Measurements from ENCODE around the gene PLEKHG3.

PLEKHG3 gene

DNA sequence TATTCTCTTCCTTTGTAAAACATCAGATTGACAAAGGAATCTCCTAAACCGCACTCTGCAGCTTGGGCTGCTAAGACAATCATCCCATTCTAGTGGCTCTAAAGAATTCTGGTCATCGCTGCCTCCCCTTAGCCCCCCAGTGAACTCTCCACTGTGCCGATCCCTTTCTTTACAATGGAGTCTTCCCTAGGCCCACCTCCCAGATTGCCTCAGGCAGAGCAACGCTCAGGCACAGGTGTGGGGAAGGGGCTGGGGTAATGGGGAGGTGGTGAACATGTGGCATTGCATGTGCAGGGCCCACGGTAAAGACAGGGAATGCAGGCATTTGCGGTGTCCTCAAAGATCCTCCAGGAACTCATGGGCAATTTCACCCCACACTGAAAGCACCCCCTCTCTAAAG lies 86.3 kb downstream of the PLEKHG3 start:
- DNase-seq, result no peak

DNA sequence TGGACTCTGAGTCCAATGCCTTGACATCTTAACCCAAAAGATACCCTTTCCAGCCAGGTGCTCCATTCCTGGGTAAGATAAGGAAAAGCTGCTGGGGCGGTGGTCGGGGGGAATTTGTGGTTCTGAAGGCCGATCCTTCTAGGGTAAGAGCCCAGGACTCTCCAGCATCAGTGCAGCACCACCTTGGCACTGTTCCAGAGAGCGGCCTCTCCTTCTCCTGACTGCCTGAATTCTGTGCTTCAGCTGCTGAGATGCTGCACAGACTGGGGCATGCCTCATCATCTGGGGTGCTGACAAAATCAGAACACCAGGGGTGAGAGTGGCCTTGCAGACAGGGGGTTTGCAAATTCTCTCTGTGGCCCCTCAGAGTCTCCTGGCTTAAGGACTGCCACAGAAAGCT lies 88.0 kb downstream of the PLEKHG3 start:
- no peak for DNase-seq

DNA sequence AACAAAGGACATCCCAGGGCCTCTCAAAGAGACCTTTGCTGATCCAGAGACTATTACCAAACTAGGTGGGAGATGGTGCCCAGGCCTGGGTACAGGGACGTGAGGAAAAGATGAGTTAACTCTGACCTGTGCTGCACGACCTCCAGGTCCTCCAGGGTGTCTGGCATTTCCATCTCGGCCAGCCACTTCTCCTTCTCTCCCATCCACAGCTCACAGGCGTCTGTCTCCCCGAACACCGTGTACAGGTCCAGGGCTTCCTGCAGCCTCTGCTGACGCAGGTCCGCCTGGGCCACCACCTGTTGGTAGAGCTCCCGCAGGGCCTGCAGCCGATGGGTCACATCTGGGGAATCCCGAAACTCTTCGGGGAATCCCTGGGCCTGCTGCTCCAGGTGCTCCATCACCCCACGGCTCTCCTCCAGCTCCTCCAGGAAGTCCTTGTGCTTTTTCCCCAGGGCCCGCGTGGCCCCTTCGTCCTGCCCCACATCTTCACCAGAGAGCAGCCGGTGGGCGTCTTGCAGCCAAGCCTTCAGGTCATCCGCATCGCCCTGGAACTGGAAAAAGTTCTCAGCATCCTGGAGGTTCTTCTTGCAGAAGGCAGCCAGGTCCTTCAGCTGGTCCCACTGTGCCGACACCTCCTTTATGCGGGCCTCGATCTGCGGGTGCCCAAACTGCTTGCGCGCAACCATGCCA lies 88.8 kb downstream of the PLEKHG3 start:
- DNase-seq, result no peak

DNA sequence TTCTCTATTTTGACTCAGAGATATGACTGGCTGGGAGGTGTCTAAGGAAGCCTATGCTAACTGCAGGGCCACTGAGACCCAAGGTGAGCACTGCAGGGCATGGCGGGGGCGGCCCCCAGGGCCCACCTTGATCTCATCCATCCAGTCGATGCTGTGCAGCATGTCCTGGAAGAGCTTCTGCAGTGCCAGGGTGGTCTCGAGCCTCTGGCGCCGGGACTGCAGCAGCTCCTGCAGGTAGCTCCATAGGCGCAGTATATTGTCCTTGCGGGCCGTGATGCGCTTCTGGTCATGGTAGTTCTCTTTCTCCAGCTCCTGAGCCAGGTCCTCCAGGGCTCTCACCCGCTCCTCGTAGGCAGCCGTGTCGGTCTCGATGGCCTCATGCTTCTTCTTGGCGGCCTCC lies 91.0 kb downstream of the PLEKHG3 start:
- no peak for DNase-seq

DNA sequence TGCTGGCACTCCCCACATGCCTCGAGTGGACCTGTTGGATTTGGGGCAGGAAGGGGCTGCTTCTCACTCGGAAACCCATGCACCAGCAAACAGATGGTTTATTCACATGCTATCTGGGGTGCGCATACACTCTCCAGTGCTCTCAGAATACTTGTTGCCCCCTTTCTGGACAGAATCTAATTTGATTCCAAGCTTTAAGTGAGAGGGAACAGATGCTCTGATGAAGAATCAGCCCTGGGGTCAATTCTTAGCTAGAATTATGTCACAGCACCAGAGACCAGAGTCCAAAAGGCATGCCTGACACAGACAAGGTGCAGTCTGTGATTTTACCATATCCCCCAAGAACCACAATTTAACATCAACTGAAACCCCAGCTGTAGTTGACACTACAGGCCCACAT lies 91.7 kb downstream of the PLEKHG3 start:
- no peak for DNase-seq

DNA sequence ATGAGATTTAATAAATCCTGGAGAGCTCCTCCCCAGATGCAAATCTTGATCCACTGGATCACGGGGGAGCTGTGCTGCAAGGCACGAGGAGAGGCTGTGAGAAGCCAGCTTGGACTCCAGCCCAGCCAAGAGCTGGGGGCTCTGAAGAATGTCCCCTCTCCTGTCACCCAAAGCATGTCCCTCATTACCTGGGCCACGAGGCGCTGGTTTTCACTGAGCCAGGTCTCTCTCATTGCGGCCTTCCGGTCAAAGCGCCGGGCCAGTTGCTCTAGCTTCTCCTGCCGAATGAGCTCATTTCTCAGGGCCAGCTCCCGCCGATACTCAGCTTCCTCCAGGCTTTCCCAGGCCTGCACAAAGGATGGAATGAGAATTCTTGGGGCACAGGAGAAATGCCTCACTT lies 92.1 kb downstream of the PLEKHG3 start:
- no peak for DNase-seq

DNA sequence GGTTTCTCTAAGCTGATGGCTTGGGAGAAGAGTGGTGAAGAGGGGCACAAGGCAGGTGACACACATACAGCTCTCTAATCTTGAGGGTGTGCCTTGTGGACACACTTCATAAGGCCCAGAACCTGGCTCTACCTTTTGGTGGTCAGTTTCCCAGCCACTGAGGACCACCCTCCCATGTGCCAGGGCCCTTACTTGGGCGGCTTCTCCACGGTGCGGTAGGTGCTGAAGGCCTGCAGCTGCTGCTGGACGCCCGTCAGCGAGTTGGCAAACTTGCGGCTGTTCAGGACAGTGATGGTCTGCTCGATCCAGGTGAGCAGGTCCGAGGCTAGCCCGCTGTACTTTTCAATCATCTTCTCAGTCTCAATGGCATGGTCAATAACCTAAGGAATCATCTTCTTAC lies 95.3 kb downstream of the PLEKHG3 start:
- DNase-seq, result no peak

Data from activated CD4-positive, alpha-beta T cell treated with anti-CD3 and anti-CD28 coated beads for 4 hours (primary cell).